HCT116 (cell line): ENCODE measurements around the gene PCIF1. TPM values are rescaled to one million over a fixed set of nuclear protein-coding genes. Genes with fewer than 3 reads are reported as not detected.
"Not testable (repeated sequence)": the region's sequence is repeated elsewhere in the genome, so short reads cannot be mapped to it uniquely, and the experiment has no call there.

Source experiments
- ATAC-seq: fragments of 200-7000 bp; cut with Tn5 transposase; 2 replicates; pipeline ENCODE4 v1.9.1; 2020; ENCODE audit warnings: mild to moderate bottlenecking, moderate library complexity
- BruUV-seq: library from RNA; stranded (reverse); fragments of 400-500 nt; replicated peaks from 2 replicates; lab custom pipeline; 2021; lab: Mats Ljungman, UMichigan
- CTCF ChIA-PET: fragments of 300-600 bp; sonication (Branson Sonifier 250); formaldehyde crosslinking; loops from one replicate; lab custom pipeline; 2021; ENCODE audit warnings: antibody characterized with exemption; lab: Charles Lee
- POLR2A ChIA-PET: fragments of 300-600, 350-600 bp; sonication (Branson Sonifier 250); formaldehyde crosslinking; loops from one replicate; lab custom pipeline; 2021; ENCODE audit warnings: antibody characterized with exemption; lab: Charles Lee
- RAD21 ChIA-PET, 2 experiments: fragments of 300-600 bp; sonication (Branson Sonifier 250); formaldehyde crosslinking; loops; one replicate each; lab custom pipeline; 2023; ENCODE audit warnings: low total read pairs in 2 of 2; ENCODE audit not compliant: uncharacterized antibody in 2 of 2, unreplicated experiment in 2 of 2, low non-redundant PET in 1 of 2; lab: Charles Lee
- DNase-seq: peaks from one replicate; pipeline ENCODE4 v3.0.0-alpha.2; 2010; ENCODE audit warnings: low read depth, low spot score
- H2AFZ ChIP-seq: fragments of 200-600 bp; shearing (Covaris generic), sonication (generic); 2 replicates; pipeline ENCODE4 v1.6.1; 2017; ENCODE audit warnings: low read depth, mixed run types, mixed read lengths, antibody characterized with exemption, low read length; ENCODE audit not compliant: poor library complexity, severe bottlenecking
- H3K27ac ChIP-seq: 2 replicates; pipeline ENCODE4 v1.5.1; 2012; ENCODE audit warnings: low read depth, low read length
- H3K27me3 ChIP-seq: fragments of 200-600 bp; sonication (generic); 2 replicates; pipeline ENCODE4 v1.6.1; 2016; ENCODE audit warnings: mixed run types, low read length, mixed read lengths; ENCODE audit not compliant: insufficient read depth
- H3K36me3 ChIP-seq, 2 experiments: fragments of 200-500 bp in 1 of 2; fragments of 200-600 bp in 1 of 2; sonication (Bioruptor generic) in 1 of 2; sonication (generic) in 1 of 2; 2 replicates each; pipeline versions ENCODE4 v1.5.1 to v1.6.1; 2014 to 2016; ENCODE audit warnings: low read length in 2 of 2, inconsistent platforms in 1 of 2, mixed read lengths in 1 of 2, mixed run types in 1 of 2; ENCODE audit not compliant: insufficient read depth in 2 of 2, control insufficient read depth in 1 of 2
- H3K4me1 ChIP-seq, 2 experiments: fragments of 200-600 bp in 1 of 2; sonication (generic) in 1 of 2; 2 replicates each; pipeline versions ENCODE4 v1.5.1 to v1.6.1; 2012 to 2017; ENCODE audit warnings: low read length in 2 of 2, inconsistent platforms in 1 of 2, mild to moderate bottlenecking in 1 of 2, mixed read lengths in 1 of 2, mixed run types in 1 of 2, moderate library complexity in 1 of 2; ENCODE audit not compliant: insufficient read depth in 2 of 2, control insufficient read depth in 1 of 2
- H3K4me2 ChIP-seq: fragments of 200-600 bp; sonication (generic); 2 replicates; pipeline ENCODE4 v1.6.1; 2017; ENCODE audit warnings: mixed run types, low read length, mixed read lengths
- H3K4me3 ChIP-seq, 2 experiments: fragments of 200-600 bp in 1 of 2; sonication (generic) in 1 of 2; replicated peaks in 1 of 2; 2 replicates each; pipeline ENCODE4 v1.5.1; 2011 to 2016; ENCODE audit warnings: low read length in 2 of 2, control low read depth in 1 of 2, low read depth in 1 of 2, mild to moderate bottlenecking in 1 of 2, mixed read lengths in 1 of 2, mixed run types in 1 of 2
- H3K79me2 ChIP-seq: fragments of 200-600 bp; sonication (generic); 2 replicates; pipeline ENCODE4 v1.6.1; 2017; ENCODE audit warnings: mild to moderate bottlenecking, mixed run types, low read length, moderate library complexity, mixed read lengths; ENCODE audit not compliant: insufficient read depth
- H3K9ac ChIP-seq: fragments of 200-600 bp; sonication (generic); 2 replicates; pipeline ENCODE4 v1.6.1; 2016; ENCODE audit warnings: low read length, mixed read lengths
- H3K9me2 ChIP-seq: fragments of 200-600 bp; sonication (generic), shearing (Covaris generic); 2 replicates; pipeline ENCODE4 v1.6.1; 2017; ENCODE audit warnings: mixed run types, mild to moderate bottlenecking, moderate library complexity; ENCODE audit not compliant: insufficient read depth
- H3K9me3 ChIP-seq, 2 experiments: fragments of 200-500 bp in 1 of 2; fragments of 200-600 bp in 1 of 2; sonication (Bioruptor generic) in 1 of 2; sonication (generic) in 1 of 2; 2 replicates each; pipeline ENCODE4 v1.6.1; 2014 to 2017; ENCODE audit warnings: low read length in 2 of 2, mixed read lengths in 2 of 2, inconsistent platforms in 1 of 2, low read depth in 1 of 2, mild to moderate bottlenecking in 1 of 2, mixed run types in 1 of 2, moderate library complexity in 1 of 2; ENCODE audit not compliant: control insufficient read depth in 1 of 2, insufficient read depth in 1 of 2
- H4K20me1 ChIP-seq: fragments of 200-600 bp; sonication (generic), shearing (Covaris generic); 2 replicates; pipeline ENCODE4 v1.6.1; 2017; ENCODE audit warnings: mixed run types, mild to moderate bottlenecking, moderate library complexity; ENCODE audit not compliant: insufficient read depth
- ELF1 ChIP-seq: IDR thresholded peaks from 2 replicates; pipeline ENCODE4 v1.6.1; 2012; ENCODE audit warnings: low read depth, borderline replicate concordance
- EZH2phosphoT487 ChIP-seq: fragments of 200-600 bp; IDR thresholded peaks from 2 replicates; pipeline ENCODE4 v1.6.1; 2018; ENCODE audit warnings: antibody characterized with exemption, borderline replicate concordance
- MAX ChIP-seq: IDR thresholded peaks from 2 replicates; pipeline ENCODE4 v1.6.1; 2012
- RAD21 ChIP-seq: IDR thresholded peaks from 2 replicates; pipeline ENCODE4 v1.6.1; 2012; ENCODE audit warnings: low read depth, mild to moderate bottlenecking
- REST ChIP-seq: IDR thresholded peaks from 2 replicates; pipeline ENCODE4 v1.6.1; 2012; ENCODE audit warnings: low read depth
- SRF ChIP-seq: IDR thresholded peaks from 2 replicates; pipeline ENCODE4 v1.6.1; 2012; ENCODE audit warnings: low read depth
- ZFX ChIP-seq: fragments of 450-650 bp; IDR thresholded peaks from 2 replicates; pipeline ENCODE4 v1.6.1; 2017
- intact Hi-C: fragments of 100-400 bp; cut with micrococcal nuclease; formaldehyde crosslinking; loops from 2 replicates; pipeline ENCODE4 v1.10.0; 2022
- total RNA-seq: library from RNA; stranded (reverse); gene quantifications from one replicate; pipeline ENCODE4 v1.2.1, GENCODE V29; 2021; ENCODE audit not compliant: unreplicated experiment

The PCIF1 gene
- total RNA-seq, 1 experiment from 2014 or later = 31.8 TPM

- H2AFZ ChIP-seq = no peak overlapping the region
- H3K9me2 ChIP-seq = no peaks in the 10 kb centered on the region
- no peak for DNase-seq
- H4K20me1 ChIP-seq = no peaks in the 10 kb centered on the region
- TF ChIP-seq RAD21 = no peak
- no peak for TF ChIP-seq ZFX
- TF ChIP-seq MAX = no peak
- TF ChIP-seq REST = no peak
- no peak for TF ChIP-seq ELF1
- no peak for TF ChIP-seq SRF
- no peak for TF ChIP-seq EZH2phosphoT487
- no peak overlapping the region for H3K27ac ChIP-seq
- no peak overlapping the region for H3K9ac ChIP-seq
- no peak overlapping the region for H3K4me2 ChIP-seq
- no TSS peak for BruUV-seq
- no peak for ATAC-seq
- no peaks in the 10 kb centered on the region for H3K27me3 ChIP-seq
- RAD21 ChIA-PET = no interaction called here
- no peak overlapping the region for H3K4me3 ChIP-seq
- H3K9me3 ChIP-seq = no peaks in the 10 kb centered on the region
- POLR2A ChIA-PET = no interaction called here
- intact Hi-C loops = no loop called here
- H3K36me3 ChIP-seq = peaks cover 3 to 5% of the 10 kb centered on the region in 2 experiments; a peak in 2 of 4 replicates
- no peaks in the 10 kb centered on the region for H3K4me1 ChIP-seq
- H3K79me2 ChIP-seq = no peaks in the 10 kb centered on the region
- CTCF ChIA-PET = interaction anchor here (0.7 kb wide), 1 partner anchor 11 kb away, joined by 3 read pairs; no protein-coding TSS in a partner anchor
Observed at GRCh38 chr20:45899046-45899835, 35.2 kb upstream of the PCIF1 start.

DNA sequence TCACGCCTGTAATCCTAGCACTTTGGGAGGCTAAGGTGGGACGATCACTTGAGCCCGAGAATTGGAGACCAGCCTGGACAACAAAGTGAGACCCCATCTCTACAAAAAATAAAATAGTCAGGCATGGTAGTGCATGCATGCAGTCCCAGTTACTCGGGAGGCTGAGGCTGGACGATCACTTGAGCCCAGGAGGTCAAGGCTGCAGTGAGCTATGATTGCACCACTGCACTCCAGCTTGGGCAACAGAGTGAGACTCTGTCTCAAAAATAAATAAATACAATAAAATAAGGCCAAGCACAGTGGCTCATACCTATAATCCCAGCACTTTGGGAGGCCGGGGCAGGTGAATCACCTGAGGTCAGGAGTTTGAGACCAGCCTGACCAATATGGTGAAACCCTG lies 33.2 kb upstream of the PCIF1 start:
- H3K9me2 ChIP-seq, H3K9me3 ChIP-seq, BruUV-seq, POLR2A ChIA-PET, H2AFZ ChIP-seq, H3K4me2 ChIP-seq, intact Hi-C loops, CTCF ChIA-PET, DNase-seq, H3K36me3 ChIP-seq, H3K4me3 ChIP-seq, H3K9ac ChIP-seq, ATAC-seq, RAD21 ChIA-PET, H3K27ac ChIP-seq, H3K27me3 ChIP-seq, H3K79me2 ChIP-seq, H4K20me1 ChIP-seq: not testable (repeated sequence)
- peaks cover 5 to 18% of the 10 kb centered on the region in 2 experiments; a peak in 3 of 4 replicates for H3K4me1 ChIP-seq
